NCI-H748 (cell line): Measurements from ENCODE around the gene TRANK1.
A peak's percentile ranks its signal among the peaks of the same experiment; 100 is the strongest.
"Not testable (repeated sequence)": the region's sequence is repeated elsewhere in the genome, so short reads cannot be mapped to it uniquely, and the experiment has no call there.

Experiments
- DNase-seq: peaks from one replicate; lab custom pipeline; 2025; ENCODE audit not compliant: unreplicated experiment; lab: John Stamatoyannopoulos, UW

The TRANK1 gene

DNA sequence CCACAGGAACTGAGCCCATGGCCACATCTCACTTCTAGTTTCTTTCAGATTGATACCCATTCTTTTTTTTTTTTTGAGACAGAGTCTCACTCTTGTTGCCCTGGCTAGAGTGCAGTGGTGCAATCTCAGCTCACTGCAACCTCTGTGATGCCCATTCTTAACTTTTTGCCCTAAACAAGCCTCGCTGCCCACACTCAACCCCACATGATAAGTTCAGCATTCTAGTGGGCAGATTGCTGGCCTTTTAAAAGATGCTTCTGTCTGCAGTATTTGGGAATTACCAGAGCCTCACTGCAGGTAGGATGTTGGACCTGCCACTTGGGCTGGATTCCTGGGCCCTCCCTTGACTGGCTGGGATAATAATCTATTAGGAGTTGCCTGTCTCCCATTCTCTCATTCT, 51.0 kb downstream of the TRANK1 start:
- DNase-seq: no peak

DNA sequence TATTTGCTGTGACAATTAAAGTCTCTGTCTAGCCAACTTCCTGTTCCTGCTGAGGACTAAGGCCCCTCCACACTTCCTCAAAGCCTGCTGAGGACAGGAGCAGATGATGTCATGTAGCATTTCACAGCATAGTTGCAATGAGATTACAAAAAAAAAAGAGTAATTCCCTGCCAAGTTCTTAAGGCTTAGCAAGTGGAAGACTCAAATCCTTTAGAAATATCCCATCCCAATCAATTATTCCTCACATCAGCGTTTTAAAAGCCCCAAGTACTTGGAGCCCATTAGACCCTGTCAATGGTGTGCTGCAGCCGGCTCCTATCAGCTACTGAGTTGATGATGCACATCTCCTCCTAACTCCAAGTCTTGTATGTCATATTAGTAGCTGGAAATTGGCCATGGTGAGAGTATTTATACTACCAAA, 51.7 kb downstream of the TRANK1 start:
- DNase-seq: no peak

DNA sequence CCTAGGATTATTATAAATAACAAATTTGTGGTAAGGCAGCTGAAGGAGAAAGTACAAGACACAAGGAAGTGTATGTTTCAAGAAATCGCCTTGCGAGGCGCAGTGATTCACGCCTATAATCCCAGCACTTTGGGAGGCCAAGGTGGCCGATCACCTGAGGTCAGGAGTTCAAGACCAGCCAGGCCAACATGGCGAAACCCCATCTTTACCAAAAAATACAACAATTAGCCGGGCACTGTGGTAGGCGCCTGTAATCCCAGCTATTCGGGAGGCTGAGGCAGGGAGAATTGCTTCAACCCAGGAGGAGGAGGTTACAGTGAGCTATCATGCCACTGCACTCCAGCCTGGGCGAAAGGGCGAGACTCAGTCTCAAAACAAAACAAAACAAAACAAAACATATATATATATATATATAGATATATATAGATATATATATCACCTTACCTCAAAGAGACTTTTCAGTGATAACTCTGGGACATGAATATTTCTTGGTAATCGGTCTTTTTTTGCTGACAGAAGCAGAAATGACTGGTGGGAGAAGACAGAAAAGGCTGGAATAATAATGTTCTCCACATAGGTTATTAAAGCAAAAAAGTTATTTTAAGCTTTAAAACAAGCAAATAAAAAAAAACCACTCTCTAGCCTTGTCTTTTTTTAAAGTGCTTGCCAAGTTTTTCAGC, 52.3 kb downstream of the TRANK1 start:
- DNase-seq: no peak

DNA sequence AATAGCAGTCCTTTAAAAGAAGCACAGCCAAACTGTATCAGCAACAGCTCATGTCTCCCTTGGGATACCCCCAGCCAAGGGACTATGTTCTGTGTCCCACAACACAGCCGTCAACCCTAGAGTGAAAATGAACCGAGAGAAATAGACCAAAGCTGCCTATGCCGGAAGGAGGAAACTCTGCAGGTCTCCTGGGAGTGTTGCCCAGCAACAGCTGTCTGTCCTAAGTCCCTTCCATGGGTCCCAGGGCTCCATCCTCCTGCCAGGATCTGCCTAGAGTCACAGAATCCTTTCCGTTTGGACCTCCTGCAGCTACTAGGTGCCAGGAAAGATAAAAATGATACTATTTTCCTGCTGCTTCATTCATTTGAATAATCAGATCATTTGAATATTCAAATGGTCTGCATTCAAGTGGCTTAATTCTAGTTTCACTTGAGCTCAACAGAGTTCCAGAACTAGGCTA, 53.1 kb downstream of the TRANK1 start:
- DNase-seq: no peak

DNA sequence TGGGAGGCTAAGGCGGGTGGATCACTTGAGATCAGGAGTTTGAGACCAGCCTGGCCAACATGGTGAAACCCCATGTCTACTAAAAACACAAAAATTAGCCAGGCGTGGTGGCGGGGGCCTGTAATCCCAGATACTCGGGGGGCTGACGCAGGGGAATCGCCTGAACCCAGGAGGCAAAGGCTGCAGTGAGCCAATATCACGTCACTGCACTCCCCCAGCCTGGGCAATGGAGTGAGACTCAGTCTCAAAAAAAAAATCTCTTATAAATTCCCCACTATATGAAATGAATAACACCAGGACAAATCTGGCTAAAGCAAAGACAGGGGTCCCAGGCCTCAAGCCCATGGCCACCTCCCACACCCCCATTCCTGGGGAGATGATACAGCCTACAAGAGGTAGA, 53.8 kb downstream of the TRANK1 start:
- not testable (repeated sequence) for DNase-seq

DNA sequence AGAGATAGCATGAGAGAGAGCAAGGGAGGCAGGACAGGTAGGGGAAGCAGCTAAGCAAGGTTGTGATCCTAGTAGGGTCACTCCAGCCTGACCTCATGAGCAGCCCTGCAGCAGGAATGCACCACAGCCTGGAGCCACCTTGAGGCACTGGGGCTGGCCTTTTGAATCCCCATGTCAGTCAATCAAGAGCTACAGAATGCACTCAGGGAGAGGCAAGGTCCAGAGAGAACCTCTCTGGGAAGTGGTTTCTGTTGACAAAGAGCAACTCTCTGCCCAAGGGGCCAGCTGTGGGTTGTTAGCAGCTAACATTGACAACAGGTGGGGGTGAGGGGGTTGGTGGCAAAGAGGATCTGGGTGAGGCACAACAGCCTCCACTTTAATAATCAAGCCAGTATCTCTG, 54.6 kb downstream of the TRANK1 start:
- no peak for DNase-seq

DNA sequence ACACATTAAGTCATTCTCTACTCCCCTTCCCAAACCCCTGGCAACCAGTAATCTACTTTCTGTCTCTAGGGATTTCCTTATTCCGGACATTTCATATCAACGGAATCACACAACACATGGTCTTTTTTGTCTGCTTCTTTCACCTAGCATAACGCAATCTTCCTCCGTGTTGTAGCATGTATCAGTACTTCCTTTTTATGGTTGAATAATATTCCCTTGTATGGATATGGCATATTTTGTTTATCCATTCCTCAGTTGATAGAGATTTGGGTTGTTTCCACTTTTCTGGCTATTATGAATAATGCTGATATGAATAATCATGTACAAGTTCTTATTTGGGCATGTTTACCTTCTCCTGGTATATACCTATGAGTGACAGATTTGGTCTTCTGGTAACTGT, 63.1 kb downstream of the TRANK1 start:
- DNase-seq: no peak

DNA sequence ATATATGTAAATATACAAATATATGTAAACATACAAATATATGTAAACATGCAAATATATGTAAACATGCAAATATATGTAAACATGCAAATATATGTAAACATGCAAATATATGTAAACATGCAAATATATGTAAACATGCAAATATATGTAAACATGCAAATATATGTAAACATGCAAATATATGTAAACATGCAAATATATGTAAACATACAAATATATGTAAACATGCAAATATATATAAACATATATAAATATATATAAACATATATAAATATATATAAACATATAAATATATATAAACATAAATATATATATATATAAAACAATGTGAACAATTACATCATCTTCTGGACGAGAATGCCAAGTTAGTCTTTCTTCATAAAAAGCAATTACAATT, 65.0 kb downstream of the TRANK1 start:
- not testable (repeated sequence) for DNase-seq

DNA sequence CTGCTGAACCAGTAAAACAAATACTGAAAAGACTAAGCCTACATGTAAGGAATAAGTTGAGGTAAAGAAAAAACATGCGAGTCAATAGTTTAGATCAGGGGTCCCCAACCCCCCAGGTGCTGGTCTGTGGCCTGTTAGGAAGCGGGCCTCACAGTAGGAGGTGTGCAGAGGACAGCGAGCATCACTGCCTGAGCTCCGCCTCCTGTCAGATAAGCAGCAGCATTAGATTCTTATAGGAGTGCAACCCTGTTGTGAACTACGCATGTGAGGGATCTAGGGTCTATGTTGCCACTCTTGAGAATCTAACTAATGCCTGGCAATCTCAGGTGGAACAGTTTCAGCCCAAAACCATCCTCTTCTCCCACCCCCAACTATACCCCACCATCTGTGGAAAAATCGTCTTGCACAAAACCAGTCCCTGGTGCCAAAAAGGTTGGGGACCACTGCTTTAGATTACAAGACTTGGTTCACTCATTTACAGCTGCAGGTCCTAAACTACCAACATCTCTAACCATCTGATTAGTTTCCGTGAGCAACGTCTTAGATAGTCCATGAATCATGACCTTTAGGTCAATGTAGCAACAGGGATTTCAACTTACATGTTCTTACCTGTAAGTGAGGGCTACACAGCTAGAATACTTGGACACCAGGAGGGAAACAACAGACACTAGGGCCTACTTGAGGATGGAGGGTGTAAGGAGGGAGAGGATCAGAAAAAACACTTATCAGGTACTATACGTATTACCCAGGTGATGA, 66.7 kb downstream of the TRANK1 start:
- no peak for DNase-seq

DNA sequence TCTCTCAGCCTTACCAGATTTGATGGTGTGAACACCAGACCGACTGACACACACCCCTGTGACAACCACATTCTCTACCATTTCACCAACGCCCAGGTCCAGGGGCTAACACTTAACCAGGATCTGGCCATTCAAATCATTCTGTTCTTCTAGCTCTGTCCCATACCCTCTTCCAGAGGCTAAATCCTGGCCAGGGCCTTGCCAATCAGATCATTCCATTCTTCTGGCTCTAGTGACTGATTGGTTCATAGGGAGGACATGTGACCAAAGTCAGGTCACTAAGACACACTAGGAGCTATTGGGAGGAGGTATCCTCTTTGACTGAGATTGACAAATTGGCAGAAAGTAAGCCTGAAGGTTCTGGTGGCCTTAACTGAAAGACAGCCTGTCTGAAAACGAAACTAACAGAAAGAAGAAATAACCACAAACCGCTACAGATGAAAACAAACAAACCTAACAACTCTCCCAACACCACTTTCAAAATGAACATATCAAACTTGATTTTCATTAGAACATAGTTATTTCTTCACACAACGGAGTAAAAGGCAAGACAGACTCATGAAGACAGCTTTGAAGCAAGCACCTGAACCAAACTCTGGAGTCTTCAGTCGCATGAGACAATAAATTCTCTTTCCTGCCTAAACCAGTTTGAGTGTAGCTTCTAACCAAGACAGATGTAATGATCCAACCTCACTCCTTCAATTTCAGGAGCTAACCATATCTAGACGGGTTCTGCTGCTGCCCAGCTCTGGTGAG, 68.5 kb downstream of the TRANK1 start:
- no peak for DNase-seq

DNA sequence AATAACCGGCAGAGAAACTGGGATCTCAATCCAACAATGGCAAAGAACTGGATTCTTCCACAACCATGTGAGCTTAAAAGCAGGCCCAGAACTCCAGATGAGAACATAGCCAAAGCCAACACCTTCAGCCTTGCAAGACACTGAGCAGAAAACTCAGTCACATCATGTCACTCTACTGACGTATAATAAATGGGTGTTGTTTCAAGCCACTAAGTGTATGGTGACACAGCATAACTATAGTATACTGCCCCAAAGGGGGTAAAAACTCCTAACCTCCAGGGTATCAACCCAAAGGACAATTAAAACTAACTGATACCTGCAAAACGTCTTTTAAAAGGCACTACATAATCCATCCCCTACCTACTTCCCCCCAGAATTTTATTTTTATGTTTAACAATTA, 69.5 kb downstream of the TRANK1 start:
- no peak for DNase-seq

DNA sequence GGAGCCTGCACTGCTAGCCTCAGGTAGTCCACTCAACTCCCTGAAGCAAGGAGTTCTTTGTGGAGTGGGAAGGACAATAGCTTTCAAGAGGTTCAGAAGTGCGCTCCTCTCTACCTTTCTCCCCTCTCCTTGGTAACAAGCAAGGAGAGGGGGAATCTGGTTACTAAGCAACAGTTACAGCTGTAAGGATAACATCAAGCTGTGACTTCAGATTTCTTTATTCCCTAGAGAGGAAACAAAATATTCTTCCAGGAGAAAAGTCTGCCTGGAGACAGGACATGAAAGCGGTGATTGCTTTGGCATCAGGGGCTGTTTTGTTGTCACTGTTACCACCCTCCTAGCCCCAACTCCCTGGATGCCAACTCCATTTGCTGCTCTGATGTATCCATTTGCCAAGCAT, 70.4 kb downstream of the TRANK1 start:
- DNase-seq: peak; percentile 15

DNA sequence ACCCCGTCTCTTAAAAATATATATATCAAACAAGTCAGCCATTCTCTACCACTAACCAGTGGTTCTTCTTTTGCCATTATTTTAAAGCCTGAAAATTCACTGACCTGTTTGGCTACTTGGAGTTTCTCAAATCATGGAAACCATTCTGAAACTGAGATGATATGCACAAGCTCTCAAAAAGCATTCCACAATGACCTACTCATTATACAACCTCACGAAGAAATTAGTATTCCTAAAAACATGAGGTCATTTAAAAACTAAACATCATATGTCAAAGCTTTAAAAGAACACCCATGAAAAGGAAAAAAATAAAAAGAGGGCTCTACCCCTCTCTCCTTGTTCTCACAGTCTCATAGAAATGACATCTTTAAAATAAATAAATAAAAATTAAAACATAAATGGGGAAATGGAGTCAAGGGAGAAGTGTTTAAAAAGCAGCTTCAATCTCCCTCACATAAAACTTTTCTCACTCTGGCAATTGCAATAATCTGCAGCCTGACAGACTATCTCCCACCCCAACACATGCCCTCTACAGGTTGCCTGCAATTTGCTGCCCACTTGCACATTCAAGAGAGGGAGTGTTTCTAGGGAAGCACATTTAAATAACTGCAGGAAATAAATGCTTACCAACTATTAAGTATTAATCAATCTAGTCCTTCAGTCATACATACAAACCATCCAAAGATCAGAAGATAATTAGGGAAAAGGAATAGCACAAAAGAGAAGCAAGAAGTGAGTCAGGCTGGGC, 73.3 kb downstream of the TRANK1 start:
- peak; percentile 0 for DNase-seq

DNA sequence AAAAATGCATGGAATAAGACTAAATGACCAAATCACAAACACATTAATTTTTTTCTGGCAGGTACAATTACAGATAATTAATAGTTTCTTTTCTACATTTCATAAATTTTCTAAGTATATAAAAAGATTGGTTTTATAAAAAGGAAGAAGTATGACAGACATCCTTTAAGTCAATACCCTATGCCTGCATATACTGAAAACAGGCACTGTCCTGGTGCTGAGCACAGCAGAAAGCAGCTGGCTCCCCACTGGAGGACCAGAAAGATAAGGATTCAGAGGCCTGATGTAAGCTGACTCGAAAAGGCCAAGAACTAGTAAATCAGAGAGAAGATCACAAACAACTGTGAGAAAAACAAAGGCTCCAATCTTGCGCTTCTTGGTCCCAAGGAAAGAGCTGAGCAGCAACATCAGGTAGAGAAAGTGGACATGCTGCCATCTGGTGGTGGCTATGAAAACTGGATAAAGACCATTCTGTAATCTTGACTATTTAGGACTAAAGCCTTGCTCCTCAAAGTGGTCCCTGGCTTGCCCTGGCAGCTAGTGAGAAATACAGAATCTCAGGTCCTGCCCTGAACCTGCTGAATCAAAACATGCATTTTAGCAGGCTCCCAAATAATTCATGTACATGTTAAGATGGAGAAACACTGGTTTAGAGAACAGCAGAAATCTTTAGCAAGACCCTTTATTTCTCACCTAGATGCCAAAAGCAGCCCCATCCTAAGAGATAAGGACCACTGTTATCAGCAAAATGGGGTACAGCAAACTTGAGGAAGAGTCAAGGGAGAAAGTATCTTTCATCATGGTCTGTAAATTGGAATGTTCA, 76.0 kb downstream of the TRANK1 start:
- DNase-seq: peak; percentile 35

DNA sequence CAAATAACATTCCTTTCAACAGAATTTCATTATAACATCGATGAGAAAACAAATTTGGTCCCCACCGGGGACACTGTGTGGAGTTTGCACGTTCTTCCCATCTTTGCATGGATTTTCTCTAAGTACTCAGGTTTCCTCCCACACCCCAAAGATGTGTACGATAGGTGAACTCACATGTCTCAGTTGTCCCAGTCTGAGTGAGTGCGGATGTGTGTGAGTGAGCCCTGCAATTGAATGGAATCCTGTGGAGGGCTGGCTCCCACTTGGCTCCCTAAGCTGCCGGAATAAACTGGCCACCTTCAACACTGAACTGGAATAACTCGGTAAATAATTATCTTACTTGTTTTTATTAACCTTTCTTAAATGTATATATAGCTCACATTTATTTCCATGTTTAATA, 77.0 kb downstream of the TRANK1 start:
- DNase-seq: no peak

DNA sequence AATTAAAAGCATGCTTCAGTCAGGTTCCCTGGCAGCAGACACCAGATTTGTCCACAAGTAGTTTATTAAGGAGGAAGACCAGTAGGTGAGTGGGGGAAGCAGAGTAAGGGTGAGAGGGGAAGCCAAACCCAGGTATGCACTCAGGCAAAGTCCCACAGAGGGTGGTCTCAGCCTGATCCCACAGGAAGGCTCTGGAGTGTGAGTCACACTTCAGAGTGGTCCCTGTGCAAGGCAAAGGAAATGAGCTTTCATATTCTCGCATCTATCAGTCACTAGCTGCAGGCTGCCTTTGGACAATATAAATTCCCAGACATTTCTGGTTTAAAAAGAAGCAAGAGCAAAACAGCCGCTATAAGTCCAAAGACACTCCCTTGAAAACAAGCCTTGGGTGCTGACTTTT, 78.5 kb downstream of the TRANK1 start:
- no peak for DNase-seq

DNA sequence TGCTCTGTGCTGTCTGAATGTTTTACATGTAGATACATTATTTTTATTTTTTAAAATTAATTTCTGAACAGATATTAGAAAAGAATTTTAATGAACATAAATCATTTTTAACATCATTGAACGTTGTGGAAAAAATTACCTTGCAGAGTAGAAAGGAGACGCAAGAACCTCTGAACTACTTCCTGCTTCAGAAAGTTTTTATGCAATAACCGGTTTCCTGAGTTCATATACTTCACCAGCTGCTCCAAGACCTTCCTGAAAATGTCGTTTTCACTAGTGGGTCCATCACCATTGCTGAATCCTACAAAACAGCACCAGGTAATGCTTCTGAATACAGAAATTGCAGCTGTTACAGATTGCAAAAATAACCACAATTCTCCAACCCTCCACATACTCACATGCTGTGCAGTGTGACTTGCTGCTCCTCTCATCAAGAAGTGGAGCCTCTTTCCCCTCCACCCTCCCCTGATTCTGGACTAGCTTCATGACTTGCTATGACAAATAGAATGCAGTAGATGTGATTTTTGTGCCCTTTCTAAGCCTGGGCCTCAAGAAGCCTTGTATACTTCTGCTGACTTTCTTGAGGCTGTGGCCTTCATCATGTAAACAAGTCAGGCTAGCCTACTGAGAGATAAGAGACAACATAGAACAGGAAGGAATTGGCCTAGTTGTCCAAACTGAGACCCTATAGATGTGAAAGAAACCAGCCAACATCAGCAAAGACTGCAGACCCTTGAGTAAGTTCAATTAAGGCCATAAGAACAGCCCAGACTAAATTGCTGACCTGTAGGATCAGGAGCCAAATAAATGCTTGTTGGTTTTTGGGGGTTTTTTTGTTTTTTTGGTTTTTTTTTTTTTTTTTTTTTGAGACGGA, 80.4 kb downstream of the TRANK1 start:
- DNase-seq: no peak

DNA sequence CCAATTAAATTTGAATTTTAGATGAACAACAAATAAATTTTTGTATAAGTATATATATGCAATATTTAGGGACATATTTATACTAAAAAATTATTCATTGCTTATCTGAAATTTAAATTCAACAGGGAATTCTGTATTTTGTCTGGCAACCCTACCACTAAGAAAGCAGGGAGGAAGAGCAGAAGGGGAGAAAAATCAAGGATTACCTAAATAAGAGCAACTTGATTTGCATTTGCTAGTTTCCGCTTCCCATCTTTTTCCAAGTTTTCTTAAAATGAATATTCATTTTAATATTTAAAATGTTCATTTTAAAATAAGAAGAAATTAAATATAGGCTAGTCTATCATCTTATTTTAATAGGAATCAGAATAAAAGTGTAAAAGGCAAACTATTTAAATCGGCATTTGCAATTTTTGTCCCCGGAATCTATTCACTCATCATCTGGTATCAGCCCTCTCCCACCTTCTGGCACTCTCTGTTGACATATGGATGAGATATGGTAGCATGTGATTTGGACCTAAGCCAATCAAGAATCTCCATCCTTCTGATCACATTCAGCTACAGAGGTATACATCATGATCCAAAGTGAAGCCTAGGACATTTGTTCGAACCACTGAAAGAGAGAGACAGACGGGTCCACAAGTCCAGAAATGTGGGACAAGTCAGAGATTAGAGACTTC, 82.6 kb downstream of the TRANK1 start:
- no peak for DNase-seq

DNA sequence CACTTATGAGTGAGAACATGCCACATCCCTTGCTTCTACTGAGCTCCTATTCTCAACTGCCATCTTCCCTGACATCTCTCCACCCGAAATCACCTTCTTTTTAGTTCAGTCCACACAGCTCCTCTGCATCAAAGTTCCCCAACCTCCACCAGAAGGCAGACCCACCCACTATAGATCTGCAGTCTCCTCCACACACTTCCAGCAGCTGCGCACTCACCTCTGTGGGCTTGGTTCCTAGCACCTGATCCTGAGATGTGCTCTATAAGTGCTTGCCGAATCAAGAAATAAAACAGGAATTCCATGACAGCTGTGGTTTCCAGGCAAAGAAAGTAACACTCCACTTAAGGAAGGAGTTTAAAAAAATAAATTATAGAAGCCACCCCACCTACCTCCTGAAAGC, 85.4 kb downstream of the TRANK1 start:
- DNase-seq: no peak
